Left ventricle myocardium inferior (tissue), 1 donor: ENCODE results near the gene ANKRD44. TPM values are rescaled to one million over a fixed set of nuclear protein-coding genes. Genes with fewer than 3 reads are reported as not detected.

Experiments
- DNase-seq: peaks from one replicate; pipeline ENCODE4 v3.0.0-alpha.2; 2020
- H3K27ac ChIP-seq: fragments of 200-600 bp; replicated peaks from 2 replicates; pipeline ENCODE4 v1.8.0; 2021
- H3K27me3 ChIP-seq: fragments of 200-600 bp; 2 replicates; pipeline ENCODE4 v1.8.0; 2021; ENCODE audit warnings: low read depth
- H3K36me3 ChIP-seq: fragments of 200-600 bp; 2 replicates; pipeline ENCODE4 v1.8.0; 2021
- H3K4me1 ChIP-seq: fragments of 200-600 bp; 2 replicates; pipeline ENCODE4 v1.8.0; 2021
- H3K4me3 ChIP-seq: fragments of 200-600 bp; 2 replicates; pipeline ENCODE4 v1.8.0; 2021; ENCODE audit warnings: mild to moderate bottlenecking, moderate library complexity
- H3K9me3 ChIP-seq: fragments of 200-600 bp; replicated peaks from 2 replicates; pipeline ENCODE4 v1.8.0; 2021
- intact Hi-C: fragments of 100-400 bp; cut with micrococcal nuclease; formaldehyde crosslinking; loops from one replicate; pipeline ENCODE4 v1.11.0; 2022
- long read RNA-seq: library from polyadenylated mRNA; unstranded; transcript quantifications from one replicate; pipeline ENCODE4 v2.0.0, GENCODE V29; 2021
- total RNA-seq: library from RNA; stranded (reverse); fragmentation: NEBNext Ultra II Directional; extraction: Animal tissue kit (Norgen Biotek cat#: 25700); gene quantifications from one replicate; pipeline ENCODE4 v1.2.1, GENCODE V29; 2021
- TF ChIP-seq, protein P1 (sequence below): fragments of 200-600 bp; IDR thresholded peaks from 2 replicates; pipeline ENCODE4 v1.8.0; 2021; ENCODE audit warnings: antibody characterized with exemption, mild to moderate bottlenecking, borderline replicate concordance
- donor health status: DM: no; HTN: yes; CAD: no; lungs with severe emphysema.

ANKRD44 gene
- 7.1 TPM for total RNA-seq
- long read RNA-seq, full-length matches to known transcripts = 4 of 5 reads
- long read RNA-seq, partial matches to known transcripts = 0 of 5 reads
- long read RNA-seq, other reads (novel, unspliced or antisense) = 1 of 5 reads

GRCh38 chr2:197310271-197310985 is at the start of gene ANKRD44:
TSS of gene ANKRD44 (minus strand) at chr2:197310780. CDS start at chr2:197310604, 176 bp downstream.
- peaks cover 46% of the 10 kb centered on the region for H3K4me1 ChIP-seq
- intact Hi-C loops = loop anchor here (10.0 kb wide), 1 partner anchor 196 kb away; no protein-coding TSS in a partner anchor
- peak; percentile 93 for DNase-seq

GRCh38 chr2:197359859-197360258 is 49.3 kb upstream of the ANKRD44 start:
- TF ChIP-seq, protein P1, sequence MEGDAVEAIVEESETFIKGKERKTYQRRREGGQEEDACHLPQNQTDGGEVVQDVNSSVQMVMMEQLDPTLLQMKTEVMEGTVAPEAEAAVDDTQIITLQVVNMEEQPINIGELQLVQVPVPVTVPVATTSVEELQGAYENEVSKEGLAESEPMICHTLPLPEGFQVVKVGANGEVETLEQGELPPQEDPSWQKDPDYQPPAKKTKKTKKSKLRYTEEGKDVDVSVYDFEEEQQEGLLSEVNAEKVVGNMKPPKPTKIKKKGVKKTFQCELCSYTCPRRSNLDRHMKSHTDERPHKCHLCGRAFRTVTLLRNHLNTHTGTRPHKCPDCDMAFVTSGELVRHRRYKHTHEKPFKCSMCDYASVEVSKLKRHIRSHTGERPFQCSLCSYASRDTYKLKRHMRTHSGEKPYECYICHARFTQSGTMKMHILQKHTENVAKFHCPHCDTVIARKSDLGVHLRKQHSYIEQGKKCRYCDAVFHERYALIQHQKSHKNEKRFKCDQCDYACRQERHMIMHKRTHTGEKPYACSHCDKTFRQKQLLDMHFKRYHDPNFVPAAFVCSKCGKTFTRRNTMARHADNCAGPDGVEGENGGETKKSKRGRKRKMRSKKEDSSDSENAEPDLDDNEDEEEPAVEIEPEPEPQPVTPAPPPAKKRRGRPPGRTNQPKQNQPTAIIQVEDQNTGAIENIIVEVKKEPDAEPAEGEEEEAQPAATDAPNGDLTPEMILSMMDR = no peak
- Histone ChIP-seq H3K27ac (no peak overlapping the region), H3K4me1 (no peaks in the 10 kb centered on the region), H3K27me3 (no peaks in the 10 kb centered on the region), H3K9me3 (peaks cover 4% of the 10 kb centered on the region), H3K36me3 (no peaks in the 10 kb centered on the region), H3K4me3 (no peak overlapping the region)
- intact Hi-C loops = no loop called here
- DNase-seq = no peak

More at GRCh38 chr2:197310271-197310985, at the start of gene ANKRD44:
- Histone ChIP-seq H3K4me3 (peak within 1 kb of the TSS; percentile 80), H3K9me3 (no peaks in the 10 kb centered on the region), H3K27me3 (no peaks in the 10 kb centered on the region), H3K36me3 (no peaks in the 10 kb centered on the region), H3K27ac (peak within 1 kb of the TSS; percentile 83)
- TF ChIP-seq, protein P1 = peak; percentile 61

DNA sequence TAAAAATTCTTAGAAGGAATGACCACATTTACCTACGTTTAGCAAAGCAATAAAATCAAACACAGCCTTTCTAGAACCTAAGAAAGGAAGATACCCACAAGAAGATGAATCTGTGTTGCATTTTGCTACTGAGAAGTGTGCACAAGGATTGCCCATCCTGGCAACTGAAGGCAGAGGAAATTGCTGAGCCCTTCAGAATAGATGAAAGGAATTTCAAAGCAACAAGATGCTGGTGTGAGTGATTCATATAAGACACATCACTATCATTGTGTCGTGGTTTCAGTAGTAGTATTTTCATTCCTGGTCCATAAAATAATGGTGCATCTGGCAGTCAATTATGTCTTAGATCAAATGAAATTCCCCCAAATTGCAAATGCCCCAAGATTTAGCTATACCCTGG is 48.4 kb upstream of the ANKRD44 start:
- TF ChIP-seq, protein P1 = no peak
- Histone ChIP-seq H3K4me1 (no peaks in the 10 kb centered on the region), H3K4me3 (no peak overlapping the region), H3K9me3 (peaks cover 4% of the 10 kb centered on the region), H3K27ac (no peak overlapping the region), H3K36me3 (no peaks in the 10 kb centered on the region), H3K27me3 (no peaks in the 10 kb centered on the region)
- DNase-seq = no peak
- intact Hi-C loops = no loop called here

DNA sequence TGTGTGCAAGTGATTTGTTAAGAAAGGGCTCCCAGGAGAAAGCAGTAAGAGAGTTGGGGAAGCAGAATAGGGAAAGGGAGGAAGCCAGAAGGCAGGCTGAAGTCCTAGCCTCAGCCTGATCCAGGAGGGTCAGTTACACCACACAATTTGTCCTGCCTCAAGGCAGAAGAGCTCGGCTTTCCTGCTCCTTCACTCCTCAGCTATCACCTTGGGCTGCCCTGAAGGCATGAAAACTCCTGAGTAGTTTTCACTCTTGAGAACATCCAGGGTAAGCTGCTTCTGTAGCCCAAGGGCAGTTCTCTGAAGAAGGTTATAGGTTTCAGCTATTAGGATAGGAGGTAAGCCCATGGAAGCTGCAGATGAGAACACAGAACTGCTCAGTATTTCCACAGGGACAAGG is 47.4 kb upstream of the ANKRD44 start:
- Histone ChIP-seq H3K9me3 (peaks cover 4% of the 10 kb centered on the region), H3K36me3 (no peaks in the 10 kb centered on the region), H3K4me1 (no peaks in the 10 kb centered on the region), H3K4me3 (no peak overlapping the region), H3K27me3 (no peaks in the 10 kb centered on the region), H3K27ac (no peak overlapping the region)
- TF ChIP-seq, protein P1 = no peak
- DNase-seq = no peak
- intact Hi-C loops = no loop called here

- no peaks in the 10 kb centered on the region for H3K36me3 ChIP-seq
- intact Hi-C loops = no loop called here
- no peak overlapping the region for H3K4me3 ChIP-seq
- no peaks in the 10 kb centered on the region for H3K27me3 ChIP-seq
- no peak for DNase-seq
- no peaks in the 10 kb centered on the region for H3K4me1 ChIP-seq
- no peak overlapping the region for H3K27ac ChIP-seq
- TF ChIP-seq, protein P1 = peak; percentile 16
- H3K9me3 ChIP-seq = peaks cover 4% of the 10 kb centered on the region
Measured at GRCh38 chr2:197356136-197356535, 45.6 kb upstream of the ANKRD44 start.
